Testis (tissue), 3 donors: ENCODE results near the gene FOXO1. TPM values are rescaled to one million over a fixed set of nuclear protein-coding genes. Genes with fewer than 3 reads are reported as not detected.

Experiments used
- DNase-seq: peaks from one replicate; pipeline ENCODE4 v3.0.0-alpha.2; 2019
- H3K27ac ChIP-seq, 2 donors: fragments of 200-600 bp; sonication (generic); one replicate each; pipeline ENCODE4 v1.5.1; 2019
- H3K27me3 ChIP-seq: fragments of 200-600 bp; sonication (generic); one replicate; pipeline ENCODE4 v1.5.1; 2019
- H3K36me3 ChIP-seq: fragments of 200-600 bp; sonication (generic); one replicate; pipeline ENCODE4 v1.5.1; 2017; ENCODE audit warnings: low read depth; ENCODE audit errors: missing control alignments
- H3K4me1 ChIP-seq: fragments of 200-600 bp; sonication (generic); one replicate; pipeline ENCODE4 v1.5.1; 2019
- H3K4me3 ChIP-seq, 2 donors: fragments of 200-600 bp; sonication (generic); one replicate each; pipeline ENCODE4 v1.5.1; 2017 to 2019
- H3K9me3 ChIP-seq: fragments of 200-600 bp; sonication (generic); one replicate; pipeline ENCODE4 v1.5.1; 2017
- CTCF ChIP-seq, 3 experiments: fragments of 450-650 bp in 2 of 3; fragments of 200-600 bp in 1 of 3; sonication (generic) in 1 of 3; IDR thresholded peaks; one replicate each; pipeline ENCODE4 v1.5.1; 2016 to 2019; ENCODE audit warnings: antibody characterized with exemption in 3 of 3, mild to moderate bottlenecking in 2 of 3, moderate library complexity in 1 of 3
- POLR2A ChIP-seq: fragments of 450-650 bp; IDR thresholded peaks from one replicate; pipeline ENCODE4 v1.6.1; 2017; ENCODE audit warnings: antibody characterized with exemption, mild to moderate bottlenecking, moderate library complexity
- WGBS, 2 donors: methylation state at CpG; one replicate each; pipeline ENCODE4 v1.1.5; 2018; 5-methylcytosine and 5-hydroxymethylcytosine counted together
- intact Hi-C: fragments of 100-400 bp; cut with DNase I; formaldehyde crosslinking; loops from one replicate; pipeline ENCODE4 v1.15.1; 2023; ENCODE audit warnings: low total_unique reads
- polyA plus RNA-seq: library from polyadenylated mRNA; stranded (reverse); fragments of 350-450 nt; fragmentation: Illumina TruSeq; extraction: RNeasy Lipid Tissue Mini Kit (QIAGEN cat#74804); gene quantifications from one replicate; pipeline ENCODE4 v1.2.3, GENCODE V29; 2014; ENCODE audit warnings: low read depth, low replicate concordance; ENCODE audit not compliant: insufficient read depth
- total RNA-seq, 2 donors: library from RNA; depleted of rRNA; stranded (reverse); fragments of >200 nt; gene quantifications; one replicate each; pipeline ENCODE4 v1.2.3, GENCODE V29; 2016

FOXO1 gene
- total and polyA plus RNA-seq, 3 donors from 2014 or later: 19.5 to 58.7 (median 52.2) TPM

- Histone ChIP-seq H3K36me3 (no peaks in the 10 kb centered on the region), H3K4me3 (no peak overlapping the region), H3K9me3 (no peaks in the 10 kb centered on the region), H3K27ac (no peak overlapping the region), H3K27me3 (no peaks in the 10 kb centered on the region), H3K4me1 (peaks cover 21% of the 10 kb centered on the region)
- intact Hi-C loops: no loop called here
- DNase-seq: no peak
- WGBS, 2 donors: 72 to 77% methylated on average over 3 of the region's 3 CpGs
- TF ChIP-seq CTCF (IDR thresholded peaks at IDR 0.05): no peak
- TF ChIP-seq POLR2A: no peak
Observed at GRCh38 chr13:40611004-40611403, 55.4 kb downstream of the FOXO1 start.

GRCh38 chr13:40609972-40610726, 56.3 kb downstream of the FOXO1 start:
- no peaks in the 10 kb centered on the region for H3K36me3 ChIP-seq
- H3K27me3 ChIP-seq: no peaks in the 10 kb centered on the region
- H3K9me3 ChIP-seq: no peaks in the 10 kb centered on the region
- DNase-seq: no peak
- H3K4me1 ChIP-seq: peaks cover 21% of the 10 kb centered on the region
- no peak overlapping the region for H3K27ac ChIP-seq
- 87 to 90% methylated on average over 9 of the region's 9 CpGs for WGBS, 2 donors
- H3K4me3 ChIP-seq: no peak overlapping the region
- intact Hi-C loops: no loop called here
- TF ChIP-seq CTCF (IDR thresholded peaks at IDR 0.05) (no peak), POLR2A (no peak)

GRCh38 chr13:40608308-40608707, 58.1 kb downstream of the FOXO1 start:
- no peak for DNase-seq
- H3K27me3 ChIP-seq: no peaks in the 10 kb centered on the region

GRCh38 chr13:40605573-40605972, 60.9 kb downstream of the FOXO1 start:
- no peak overlapping the region for H3K27ac ChIP-seq
- intact Hi-C loops: no loop called here
- H3K9me3 ChIP-seq: no peaks in the 10 kb centered on the region
- H3K4me1 ChIP-seq: no peaks in the 10 kb centered on the region
- no peaks in the 10 kb centered on the region for H3K27me3 ChIP-seq
- no peak for DNase-seq
- no peaks in the 10 kb centered on the region for H3K36me3 ChIP-seq
- H3K4me3 ChIP-seq: no peak overlapping the region
- 88% methylated on average over 5 of the region's 5 CpGs for WGBS, 2 donors
- TF ChIP-seq CTCF (IDR thresholded peaks at IDR 0.05): no peak
- TF ChIP-seq POLR2A: no peak

More at GRCh38 chr13:40608308-40608707, 58.1 kb downstream of the FOXO1 start:
- Histone ChIP-seq H3K9me3 (no peaks in the 10 kb centered on the region), H3K36me3 (no peaks in the 10 kb centered on the region), H3K4me1 (peaks cover 5% of the 10 kb centered on the region), H3K27ac (no peak overlapping the region), H3K4me3 (no peak overlapping the region)
- TF ChIP-seq CTCF (IDR thresholded peaks at IDR 0.05) (no peak), POLR2A (no peak)
- WGBS, 2 donors: 96 to 100% methylated on average over 1 of the region's 1 CpG
- intact Hi-C loops: no loop called here

GRCh38 chr13:40604135-40604534, 62.3 kb downstream of the FOXO1 start:
- intact Hi-C loops: no loop called here
- H3K4me1 ChIP-seq: no peaks in the 10 kb centered on the region

More at GRCh38 chr13:40604135-40604534, 62.3 kb downstream of the FOXO1 start:
- no peaks in the 10 kb centered on the region for H3K36me3 ChIP-seq
- no peak overlapping the region for H3K27ac ChIP-seq
- H3K27me3 ChIP-seq: no peaks in the 10 kb centered on the region
- H3K9me3 ChIP-seq: no peaks in the 10 kb centered on the region
- TF ChIP-seq POLR2A (no peak), CTCF (IDR thresholded peaks at IDR 0.05) (no peak)
- DNase-seq: no peak
- no peak overlapping the region for H3K4me3 ChIP-seq
